ENCODE results near the gene ANK3. TPM values are rescaled to one million over a fixed set of nuclear protein-coding genes. Genes with fewer than 3 reads are reported as not detected.

Gene ANK3
- total and polyA plus RNA-seq, 3 donors from 2014 or later = 23.5 to 39.9 (median 38.6) TPM

- TF ChIP-seq POLR2A (IDR thresholded peaks at IDR 0.05) = no peak
- TF ChIP-seq CTCF (IDR thresholded peaks at IDR 0.05) = no peak
- intact Hi-C loops (cut with DNase I; ENCODE audit: low total_unique reads) = no loop called here
- Histone ChIP-seq H3K27ac (no peak overlapping the region), H3K9me3 (no peaks in the 10 kb centered on the region), H3K36me3 (ENCODE audit: low read depth, missing control alignments) (no peaks in the 10 kb centered on the region), H3K4me3 (no peak overlapping the region), H3K4me1 (no peaks in the 10 kb centered on the region), H3K27me3 (no peaks in the 10 kb centered on the region)
- 83 to 84% methylated on average over 4 of the region's 4 CpGs for WGBS, 2 donors
- DNase-seq = no peak
Observed at GRCh38 chr10:60341969-60342368, 47.7 kb downstream of the ANK3 start.

- TF ChIP-seq CTCF (IDR thresholded peaks at IDR 0.05) (no peak), POLR2A (IDR thresholded peaks at IDR 0.05) (no peak)
- no peak overlapping the region for H3K4me3 ChIP-seq
- H3K36me3 ChIP-seq (ENCODE audit: low read depth, missing control alignments) = no peaks in the 10 kb centered on the region
- no peaks in the 10 kb centered on the region for H3K4me1 ChIP-seq
- intact Hi-C loops (cut with DNase I; ENCODE audit: low total_unique reads) = no loop called here
- 94 to 95% methylated on average over 1 of the region's 1 CpG for WGBS, 2 donors
- H3K27me3 ChIP-seq = no peaks in the 10 kb centered on the region
- no peaks in the 10 kb centered on the region for H3K9me3 ChIP-seq
- H3K27ac ChIP-seq = no peak overlapping the region
- DNase-seq = no peak
Observed at GRCh38 chr10:60340973-60341372, 48.7 kb downstream of the ANK3 start.

GRCh38 chr10:60339757-60340156 is 49.9 kb downstream of the ANK3 start:
- 88 to 95% methylated on average over 4 of the region's 4 CpGs for WGBS, 2 donors
- Histone ChIP-seq H3K4me1 (no peaks in the 10 kb centered on the region), H3K4me3 (no peak overlapping the region), H3K27ac (no peak overlapping the region), H3K36me3 (ENCODE audit: low read depth, missing control alignments) (no peaks in the 10 kb centered on the region), H3K27me3 (no peaks in the 10 kb centered on the region), H3K9me3 (no peaks in the 10 kb centered on the region)
- intact Hi-C loops (cut with DNase I; ENCODE audit: low total_unique reads) = no loop called here
- no peak for TF ChIP-seq POLR2A (IDR thresholded peaks at IDR 0.05)
- no peak for TF ChIP-seq CTCF (IDR thresholded peaks at IDR 0.05)
- no peak for DNase-seq

- Histone ChIP-seq H3K9me3 (no peaks in the 10 kb centered on the region), H3K27ac (no peak overlapping the region), H3K4me3 (no peak overlapping the region), H3K4me1 (no peaks in the 10 kb centered on the region), H3K27me3 (no peaks in the 10 kb centered on the region), H3K36me3 (ENCODE audit: low read depth, missing control alignments) (no peaks in the 10 kb centered on the region)
- WGBS, 2 donors = 64 to 74% methylated on average over 2 of the region's 2 CpGs
- intact Hi-C loops (cut with DNase I; ENCODE audit: low total_unique reads) = no loop called here
- DNase-seq = no peak
- TF ChIP-seq POLR2A (IDR thresholded peaks at IDR 0.05) (no peak), CTCF (IDR thresholded peaks at IDR 0.05) (no peak)
Observed at GRCh38 chr10:60338786-60339185, 50.9 kb downstream of the ANK3 start.

- Histone ChIP-seq H3K27ac (no peak overlapping the region), H3K4me1 (no peaks in the 10 kb centered on the region), H3K4me3 (no peak overlapping the region), H3K9me3 (no peaks in the 10 kb centered on the region), H3K27me3 (no peaks in the 10 kb centered on the region), H3K36me3 (ENCODE audit: low read depth, missing control alignments) (no peaks in the 10 kb centered on the region)
- no peak for DNase-seq
- intact Hi-C loops (cut with DNase I; ENCODE audit: low total_unique reads) = no loop called here
- WGBS, 2 donors = 73 to 81% methylated on average over 2 of the region's 2 CpGs
- TF ChIP-seq CTCF (IDR thresholded peaks at IDR 0.05) = no peak
- TF ChIP-seq POLR2A (IDR thresholded peaks at IDR 0.05) = no peak
Observed at GRCh38 chr10:60338002-60338564, 51.6 kb downstream of the ANK3 start.

All from testis (tissue), 3 donors.